Spleen (tissue), 11 donors: Measurements from ENCODE around the gene LCP1. TPM values are rescaled to one million over a fixed set of nuclear protein-coding genes. Genes with fewer than 3 reads are reported as not detected.

ENCODE experiments used
- DNase-seq: peaks from one replicate; pipeline ENCODE4 v3.0.0-alpha.2; 2020
- H3K27ac ChIP-seq, 8 donors: fragments of 200-600 bp; sonication (generic) in 7 of 8; 1 replicate in 4 of 8; 2 replicates in 4 of 8; pipeline versions ENCODE4 v1.5.0 to v1.8.0; 2016 to 2021; ENCODE audit warnings: inconsistent platforms in 4 of 8, mild to moderate bottlenecking in 4 of 8, moderate library complexity in 1 of 8
- H3K27me3 ChIP-seq, 7 donors: fragments of 200-600 bp; sonication (generic) in 6 of 7; replicated peaks in 1 of 7; 1 replicate in 4 of 7; 2 replicates in 3 of 7; pipeline versions ENCODE4 v1.5.0 to v1.8.0; 2016 to 2021; ENCODE audit warnings: inconsistent platforms in 3 of 7, mild to moderate bottlenecking in 1 of 7
- H3K36me3 ChIP-seq, 6 donors: fragments of 200-600 bp; sonication (generic) in 5 of 6; 1 replicate in 4 of 6; 2 replicates in 2 of 6; pipeline versions ENCODE4 v1.5.0 to v1.8.0; 2016 to 2021; ENCODE audit warnings: inconsistent platforms in 2 of 6
- H3K4me1 ChIP-seq, 6 donors: fragments of 200-600 bp; sonication (generic) in 5 of 6; 1 replicate in 3 of 6; 2 replicates in 3 of 6; pipeline versions ENCODE4 v1.5.0 to v1.8.0; 2016 to 2021; ENCODE audit warnings: inconsistent platforms in 3 of 6
- H3K4me3 ChIP-seq, 8 donors: fragments of 200-600 bp; sonication (generic) in 7 of 8; 1 replicate in 4 of 8; 2 replicates in 4 of 8; pipeline versions ENCODE4 v1.5.0 to v1.8.0; 2016 to 2021; ENCODE audit warnings: inconsistent platforms in 4 of 8, mild to moderate bottlenecking in 4 of 8, moderate library complexity in 2 of 8
- H3K9me3 ChIP-seq, 8 donors: fragments of 200-600 bp; sonication (generic) in 7 of 8; 1 replicate in 4 of 8; 2 replicates in 4 of 8; pipeline versions ENCODE4 v1.5.0 to v1.8.0; 2016 to 2021; ENCODE audit warnings: inconsistent platforms in 4 of 8
- CTCF ChIP-seq, 11 experiments: fragments of 200-600 bp in 7 of 11; fragments of 450-650 bp in 4 of 11; sonication (generic) in 4 of 11; IDR thresholded peaks in 8 of 11; conservative IDR thresholded peaks in 3 of 11; 1 replicate in 7 of 11; 2 replicates in 4 of 11; pipeline versions ENCODE4 v1.4.0 to v1.8.0; 2016 to 2021; ENCODE audit warnings: antibody characterized with exemption in 11 of 11, inconsistent platforms in 4 of 11, mild to moderate bottlenecking in 1 of 11
- POLR2A ChIP-seq, 3 donors: fragments of 450-650 bp; IDR thresholded peaks; one replicate each; pipeline ENCODE4 v1.5.1; 2017; ENCODE audit warnings: antibody characterized with exemption in 3 of 3, mild to moderate bottlenecking in 1 of 3
- POLR2AphosphoS5 ChIP-seq, 3 donors: sonication (generic); formaldehyde crosslinking; IDR thresholded peaks; one replicate each; pipeline ENCODE4 v1.5.1; 2017; ENCODE audit warnings: antibody characterized with exemption in 3 of 3
- WGBS, 5 donors: extraction: QIAGEN DNeasy Blood & Tissue Kit in 3 of 5; methylation state at CpG; one replicate each; pipeline versions ENCODE4 v1.1.5 to v1.1.7; 2013 to 2018; 5-methylcytosine and 5-hydroxymethylcytosine counted together
- intact Hi-C: fragments of 100-400 bp; cut with DNase I; formaldehyde crosslinking; loops from one replicate; pipeline ENCODE4 v1.15.0; 2023; ENCODE audit warnings: low total_unique reads
- polyA plus RNA-seq, 3 donors: library from polyadenylated mRNA; stranded (reverse); fragments of 200-250 nt; gene quantifications; one replicate each; pipeline ENCODE4 v1.2.1, GENCODE V29; 2013
- total RNA-seq, 7 donors: library from RNA; depleted of rRNA in 3 of 7; stranded (reverse); fragments of >200 nt in 3 of 7; fragmentation: NEBNext Ultra II Directional in 4 of 7; extraction: Animal tissue kit (Norgen Biotek cat#: 25700) in 4 of 7; gene quantifications; one replicate each; pipeline versions ENCODE4 v1.1.0 to v1.2.1, GENCODE V29; 2016 to 2021
- donor health status: healthy with polysubstance abuse.
- donor health status: DM: no; HTN: no; CAD: no; lungs with moderate emphysema.
- donor health status: DM: no; HTN: no; CAD: no.
- donor health status: Bipolar disorder and iron deficiency.
- donor health status: healthy.
- donor health status: DM: no; HTN: no; CAD: no.
- donor health status: DM: yes; HTN: yes; CAD: no.

Gene LCP1
- total and polyA plus RNA-seq, 10 donors = 155 to 968 (median 572) TPM

GRCh38 chr13:46213242-46213641, 31.3 kb upstream of the LCP1 start:
- no peaks in the 10 kb centered on the region for H3K36me3 ChIP-seq
- TF ChIP-seq CTCF (IDR thresholded peaks at IDR 0.05 in 8 of 11, conservative IDR thresholded peaks at IDR 0.05 in 3 of 11) (no peak), POLR2AphosphoS5 (IDR thresholded peaks at IDR 0.05) (no peak), POLR2A (IDR thresholded peaks at IDR 0.05) (no peak)
- peaks cover 0 to 28% (median 0%) of the 10 kb centered on the region in 7 donors for H3K27me3 ChIP-seq
- no peak overlapping the region for H3K4me3 ChIP-seq
- 83 to 92% (median 89%) methylated on average over 3 of the region's 3 CpGs for WGBS, 5 donors
- intact Hi-C loops = no loop called here
- no peak for DNase-seq
- H3K9me3 ChIP-seq = peaks cover 0 to 17% (median 0%) of the 10 kb centered on the region in 8 donors
- H3K4me1 ChIP-seq = peaks cover 4 to 37% (median 21%) of the 10 kb centered on the region in 6 donors
- H3K27ac ChIP-seq = no peak overlapping the region

GRCh38 chr13:46211483-46212351, 29.7 kb upstream of the LCP1 start, which contains the start of gene LRRC63:
Gene LRRC63 (plus strand): TSS chr13:46211928. CDS start chr13:46213035, 1,107 bp downstream.
- no peaks in the 10 kb centered on the region for H3K36me3 ChIP-seq
- TF ChIP-seq CTCF (IDR thresholded peaks at IDR 0.05 in 8 of 11, conservative IDR thresholded peaks at IDR 0.05 in 3 of 11) (peak in 1 of 11 experiments; percentile 8), POLR2AphosphoS5 (IDR thresholded peaks at IDR 0.05) (peak; percentile 76 to 87 (median 85)), POLR2A (IDR thresholded peaks at IDR 0.05) (peak in 1 of 3 donors; percentile 27)
- peaks cover 0 to 28% (median 0%) of the 10 kb centered on the region in 7 donors for H3K27me3 ChIP-seq
- intact Hi-C loops = no loop called here
- WGBS, 5 donors = 2 to 4% (median 2%) methylated on average over 48 to 53 of the region's 53 CpGs
- peak; percentile 96 for DNase-seq
- H3K27ac ChIP-seq = peak within 1 kb of the TSS in 6 of 8 donors; percentile 15 to 75 (median 66)
- peaks cover 0 to 12% (median 0%) of the 10 kb centered on the region in 8 donors for H3K9me3 ChIP-seq
- peaks cover 4 to 40% (median 21%) of the 10 kb centered on the region in 6 donors for H3K4me1 ChIP-seq
- H3K4me3 ChIP-seq = peak within 1 kb of the TSS; percentile 29 to 71 (median 48)

GRCh38 chr13:46211116-46211482, 29.1 kb upstream of the LCP1 start:
- intact Hi-C loops = no loop called here
- DNase-seq = no peak
- Histone ChIP-seq H3K27me3 (peaks cover 0 to 28% (median 0%) of the 10 kb centered on the region in 7 donors), H3K9me3 (peaks cover 0 to 8% (median 0%) of the 10 kb centered on the region in 8 donors), H3K27ac (peak overlapping the region in 6 of 8 donors; percentile 15 to 75 (median 66)), H3K4me1 (peaks cover 4 to 40% (median 21%) of the 10 kb centered on the region in 6 donors), H3K36me3 (no peaks in the 10 kb centered on the region), H3K4me3 (peak overlapping the region; percentile 29 to 71 (median 48))
- TF ChIP-seq CTCF (IDR thresholded peaks at IDR 0.05 in 8 of 11, conservative IDR thresholded peaks at IDR 0.05 in 3 of 11) = no peak
- no peak for TF ChIP-seq POLR2AphosphoS5 (IDR thresholded peaks at IDR 0.05)
- no peak for TF ChIP-seq POLR2A (IDR thresholded peaks at IDR 0.05)
- WGBS, 5 donors = 3 to 9% (median 6%) methylated on average over 9 of the region's 9 CpGs
